PC-3 (cell line): ENCODE data around the gene GRIA1. TPM values are rescaled to one million over a fixed set of nuclear protein-coding genes. Genes with fewer than 3 reads are reported as not detected.

Experiments used
- ATAC-seq: fragments of 200-7000 bp; cut with Tn5 transposase; 2 replicates; pipeline ENCODE4 v1.9.1; 2020; ENCODE audit warnings: mild to moderate bottlenecking, moderate library complexity
- BruUV-seq: library from RNA; stranded (reverse); fragments of 400-500 nt; replicated peaks from 2 replicates; lab custom pipeline; 2021; lab: Mats Ljungman, UMichigan
- CTCF ChIA-PET: fragments of 300-600 bp; sonication (Branson Sonifier 250); formaldehyde crosslinking; loops from one replicate; lab custom pipeline; 2022; ENCODE audit warnings: antibody characterized with exemption; lab: Charles Lee
- POLR2A ChIA-PET: fragments of 300-600 bp; sonication (Branson Sonifier 250); formaldehyde crosslinking; loops from one replicate; lab custom pipeline; 2022; ENCODE audit warnings: antibody characterized with exemption; ENCODE audit not compliant: unreplicated experiment; lab: Charles Lee
- DNase-seq: peaks from one replicate; pipeline ENCODE4 v3.0.0-alpha.2; 2015
- H2AFZ ChIP-seq: fragments of 300-600 bp; sonication (generic); 2 replicates; pipeline ENCODE4 v1.6.0; 2016; ENCODE audit warnings: antibody characterized with exemption, low read length
- H3F3A ChIP-seq: fragments of 300-600 bp; sonication (generic); one replicate; pipeline ENCODE4 v1.6.0; 2017; ENCODE audit warnings: antibody characterized with exemption, low read length, control low read depth, mild to moderate bottlenecking; ENCODE audit not compliant: unreplicated experiment
- H3K27ac ChIP-seq: fragments of 300-600 bp; sonication (generic); 2 replicates; pipeline ENCODE4 v1.5.1; 2016; ENCODE audit warnings: mild to moderate bottlenecking, low read length
- H3K27me3 ChIP-seq: fragments of 300-600 bp; sonication (generic); 2 replicates; pipeline ENCODE4 v1.6.1; 2016; ENCODE audit warnings: low read length, mixed read lengths
- H3K36me3 ChIP-seq: fragments of 300-600 bp; sonication (generic); 2 replicates; pipeline ENCODE4 v1.6.1; 2016; ENCODE audit warnings: low read depth, mixed run types, low read length, mixed read lengths
- H3K4me1 ChIP-seq: fragments of 300-600 bp; sonication (generic); 2 replicates; pipeline ENCODE4 v1.5.1; 2016; ENCODE audit warnings: low read length; ENCODE audit not compliant: insufficient read depth
- H3K4me2 ChIP-seq: fragments of 300-600 bp; sonication (generic); 2 replicates; pipeline ENCODE4 v1.6.0; 2016; ENCODE audit warnings: low read length
- H3K4me3 ChIP-seq: fragments of 300-600 bp; sonication (generic); 2 replicates; pipeline ENCODE4 v1.5.1; 2016; ENCODE audit warnings: mild to moderate bottlenecking, low read length, mixed read lengths
- H3K79me2 ChIP-seq: fragments of 300-600 bp; sonication (generic); 2 replicates; pipeline ENCODE4 v1.6.1; 2017; ENCODE audit warnings: low read length, mixed read lengths
- H3K9ac ChIP-seq: fragments of 300-600 bp; sonication (generic); 2 replicates; pipeline ENCODE4 v1.6.0; 2016; ENCODE audit warnings: mild to moderate bottlenecking, low read length
- H3K9me2 ChIP-seq: fragments of 300-600 bp; sonication (generic); replicated peaks from 2 replicates; pipeline ENCODE4 v1.6.1; 2016; ENCODE audit warnings: mixed run types, low read length, mixed read lengths
- H3K9me3 ChIP-seq: fragments of 300-600 bp; sonication (generic); 2 replicates; pipeline ENCODE4 v1.6.1; 2016; ENCODE audit warnings: low read length, mixed read lengths
- H4K20me1 ChIP-seq: fragments of 300-600 bp; sonication (generic); 2 replicates; pipeline ENCODE4 v1.6.1; 2016; ENCODE audit warnings: low read length, mixed read lengths
- CTCF ChIP-seq: fragments of 300-600 bp; sonication (generic); conservative IDR thresholded peaks from 2 replicates; pipeline ENCODE4 v1.5.1; 2017; ENCODE audit warnings: antibody characterized with exemption, low read depth, mild to moderate bottlenecking, low read length
- EZH2 ChIP-seq: fragments of 300-600 bp; sonication (generic); IDR thresholded peaks from one replicate; pipeline ENCODE4 v1.6.1; 2017; ENCODE audit warnings: antibody characterized with exemption, mild to moderate bottlenecking, low read length; ENCODE audit not compliant: unreplicated experiment
- EZH2phosphoT487 ChIP-seq: fragments of 300-600 bp; sonication (generic); IDR thresholded peaks from 2 replicates; pipeline ENCODE4 v1.6.1; 2018; ENCODE audit warnings: mild to moderate bottlenecking, antibody characterized with exemption, low read length, borderline replicate concordance
- intact Hi-C: fragments of 100-400 bp; cut with micrococcal nuclease; formaldehyde crosslinking; loops from 2 replicates; pipeline ENCODE4 v1.9.0; 2023
- total RNA-seq: library from RNA; depleted of rRNA; stranded (reverse); fragments of >200 nt; gene quantifications from 2 replicates; pipeline ENCODE4 v1.2.3, GENCODE V29; 2014

The GRIA1 gene
- total RNA-seq, 1 experiment from 2014 or later = not detected

GRCh38 chr5:153816870-153817269, 326.4 kb downstream of the GRIA1 start:
- no peaks in the 10 kb centered on the region for H3K9me2 ChIP-seq
- H2AFZ ChIP-seq = no peak overlapping the region
- no peaks in the 10 kb centered on the region for H3K9me3 ChIP-seq
- H3K4me2 ChIP-seq = no peak overlapping the region
- CTCF ChIA-PET = no interaction called here
- TF ChIP-seq EZH2 (no peak), EZH2phosphoT487 (no peak), CTCF (no peak)
- no peaks in the 10 kb centered on the region for H3K79me2 ChIP-seq
- BruUV-seq = no TSS peak
- no peak overlapping the region for H3K27ac ChIP-seq
- DNase-seq (no peak), ATAC-seq (no peak)
- H3K9ac ChIP-seq = no peak overlapping the region
- H3K4me3 ChIP-seq = no peak overlapping the region
- no peaks in the 10 kb centered on the region for H3K36me3 ChIP-seq
- POLR2A ChIA-PET = no interaction called here
- H3K27me3 ChIP-seq = peaks cover 4% of the 10 kb centered on the region
- H4K20me1 ChIP-seq = no peaks in the 10 kb centered on the region
- H3F3A ChIP-seq = no peaks in the 10 kb centered on the region
- intact Hi-C loops = no loop called here
- H3K4me1 ChIP-seq = no peaks in the 10 kb centered on the region

- Histone ChIP-seq H3K36me3 (no peaks in the 10 kb centered on the region), H3K9me2 (no peaks in the 10 kb centered on the region), H3K27me3 (peaks cover 9% of the 10 kb centered on the region), H2AFZ (no peak overlapping the region), H3K4me2 (no peak overlapping the region), H4K20me1 (no peaks in the 10 kb centered on the region), H3K9ac (no peak overlapping the region), H3K4me3 (no peak overlapping the region), H3K9me3 (no peaks in the 10 kb centered on the region), H3K79me2 (no peaks in the 10 kb centered on the region), H3F3A (no peaks in the 10 kb centered on the region), H3K27ac (no peak overlapping the region), H3K4me1 (no peaks in the 10 kb centered on the region)
- DNase-seq (no peak), ATAC-seq (no peak)
- no TSS peak for BruUV-seq
- ChIA-PET POLR2A (no interaction called here), CTCF (no interaction called here)
- TF ChIP-seq EZH2 (no peak), EZH2phosphoT487 (no peak), CTCF (no peak)
- intact Hi-C loops = no loop called here
Measured at GRCh38 chr5:153818626-153819025, 328.2 kb downstream of the GRIA1 start.

- no TSS peak for BruUV-seq
- Histone ChIP-seq H3K4me2 (no peak overlapping the region), H3K79me2 (no peaks in the 10 kb centered on the region), H3K27me3 (peaks cover 9% of the 10 kb centered on the region), H4K20me1 (no peaks in the 10 kb centered on the region), H3K36me3 (no peaks in the 10 kb centered on the region), H3K27ac (no peak overlapping the region), H3K9ac (no peak overlapping the region), H3K4me3 (no peak overlapping the region), H3K4me1 (no peaks in the 10 kb centered on the region), H3K9me2 (no peaks in the 10 kb centered on the region), H3K9me3 (no peaks in the 10 kb centered on the region), H2AFZ (no peak overlapping the region), H3F3A (no peaks in the 10 kb centered on the region)
- intact Hi-C loops = no loop called here
- no peak for DNase-seq
- CTCF ChIA-PET = no interaction called here
- no peak for ATAC-seq
- POLR2A ChIA-PET = no interaction called here
- TF ChIP-seq EZH2 = no peak
- no peak for TF ChIP-seq EZH2phosphoT487
- no peak for TF ChIP-seq CTCF
Measured at GRCh38 chr5:153823036-153823435, 332.6 kb downstream of the GRIA1 start.
